Erythroblast (primary cell): ENCODE data around the gene PHACTR4.
A peak's percentile ranks its signal among the peaks of the same experiment; 100 is the strongest.

Experiments used
- GATA1 ChIP-seq: IDR thresholded peaks from 2 replicates; pipeline ENCODE4 v1.6.1; 2011; ENCODE audit warnings: low read depth, mild to moderate bottlenecking, control low read depth, low read length, moderate library complexity
- POLR2A ChIP-seq: IDR thresholded peaks from 2 replicates; pipeline ENCODE4 v1.6.1; 2011; ENCODE audit warnings: mild to moderate bottlenecking, low read length

- TF ChIP-seq POLR2A (peak; percentile 90), GATA1 (no peak)
These were observed 140.9 kb downstream of the PHACTR4 start for GRCh38 chr1:28510273-28510969.
